Measurements from ENCODE around the gene ACTMAP.

ACTMAP gene

DNA sequence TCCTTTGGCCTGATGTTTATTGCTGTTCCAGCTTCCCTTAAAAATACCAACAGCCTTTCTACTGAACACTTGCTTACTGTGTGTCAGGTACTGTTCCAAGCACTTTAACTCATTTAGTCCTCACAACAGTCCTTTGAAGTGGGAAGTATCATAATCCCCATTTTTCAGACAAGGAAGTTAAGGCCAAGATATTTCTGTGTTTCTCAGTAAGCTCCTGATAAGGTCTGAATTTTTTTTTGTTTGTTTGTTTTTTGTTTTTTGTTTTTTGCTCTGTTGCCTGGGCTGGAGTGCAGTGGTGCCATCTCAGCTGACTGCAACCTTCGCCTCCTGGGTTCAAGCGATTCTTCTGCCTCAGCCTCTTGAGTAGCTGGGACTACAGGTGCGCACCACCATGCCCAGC is 8.2 kb upstream of the ACTMAP start:
- TF ChIP-seq, protein P1, sequence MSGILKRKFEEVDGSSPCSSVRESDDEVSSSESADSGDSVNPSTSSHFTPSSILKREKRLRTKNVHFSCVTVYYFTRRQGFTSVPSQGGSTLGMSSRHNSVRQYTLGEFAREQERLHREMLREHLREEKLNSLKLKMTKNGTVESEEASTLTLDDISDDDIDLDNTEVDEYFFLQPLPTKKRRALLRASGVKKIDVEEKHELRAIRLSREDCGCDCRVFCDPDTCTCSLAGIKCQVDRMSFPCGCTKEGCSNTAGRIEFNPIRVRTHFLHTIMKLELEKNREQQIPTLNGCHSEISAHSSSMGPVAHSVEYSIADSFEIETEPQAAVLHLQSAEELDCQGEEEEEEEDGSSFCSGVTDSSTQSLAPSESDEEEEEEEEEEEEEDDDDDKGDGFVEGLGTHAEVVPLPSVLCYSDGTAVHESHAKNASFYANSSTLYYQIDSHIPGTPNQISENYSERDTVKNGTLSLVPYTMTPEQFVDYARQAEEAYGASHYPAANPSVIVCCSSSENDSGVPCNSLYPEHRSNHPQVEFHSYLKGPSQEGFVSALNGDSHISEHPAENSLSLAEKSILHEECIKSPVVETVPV (CRISPR knock-in tag; IDR thresholded peaks at IDR 0.05): no peak
- TF ChIP-seq ZNF70 (CRISPR knock-in tag; IDR thresholded peaks at IDR 0.05): no peak
- TF ChIP-seq ESRRG (CRISPR knock-in tag; IDR thresholded peaks at IDR 0.05): no peak
- TF ChIP-seq SNAI2 (CRISPR knock-in tag; IDR thresholded peaks at IDR 0.05): no peak
- TF ChIP-seq, protein P2, sequence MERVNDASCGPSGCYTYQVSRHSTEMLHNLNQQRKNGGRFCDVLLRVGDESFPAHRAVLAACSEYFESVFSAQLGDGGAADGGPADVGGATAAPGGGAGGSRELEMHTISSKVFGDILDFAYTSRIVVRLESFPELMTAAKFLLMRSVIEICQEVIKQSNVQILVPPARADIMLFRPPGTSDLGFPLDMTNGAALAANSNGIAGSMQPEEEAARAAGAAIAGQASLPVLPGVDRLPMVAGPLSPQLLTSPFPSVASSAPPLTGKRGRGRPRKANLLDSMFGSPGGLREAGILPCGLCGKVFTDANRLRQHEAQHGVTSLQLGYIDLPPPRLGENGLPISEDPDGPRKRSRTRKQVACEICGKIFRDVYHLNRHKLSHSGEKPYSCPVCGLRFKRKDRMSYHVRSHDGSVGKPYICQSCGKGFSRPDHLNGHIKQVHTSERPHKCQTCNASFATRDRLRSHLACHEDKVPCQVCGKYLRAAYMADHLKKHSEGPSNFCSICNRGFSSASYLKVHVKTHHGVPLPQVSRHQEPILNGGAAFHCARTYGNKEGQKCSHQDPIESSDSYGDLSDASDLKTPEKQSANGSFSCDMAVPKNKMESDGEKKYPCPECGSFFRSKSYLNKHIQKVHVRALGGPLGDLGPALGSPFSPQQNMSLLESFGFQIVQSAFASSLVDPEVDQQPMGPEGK (CRISPR knock-in tag; IDR thresholded peaks at IDR 0.05; ENCODE audit: borderline replicate concordance): no peak
- TF ChIP-seq ZC3H10 (CRISPR knock-in tag; IDR thresholded peaks at IDR 0.05): no peak
- TF ChIP-seq TOX (CRISPR knock-in tag; IDR thresholded peaks at IDR 0.05; ENCODE audit: borderline replicate concordance): no peak
- TF ChIP-seq PPARA (CRISPR knock-in tag; IDR thresholded peaks at IDR 0.05; ENCODE audit: borderline replicate concordance): no peak
- TF ChIP-seq ARNTL (CRISPR knock-in tag; IDR thresholded peaks at IDR 0.05; ENCODE audit: borderline replicate concordance, low read depth): no peak
- TF ChIP-seq GLIS3 (CRISPR knock-in tag; IDR thresholded peaks at IDR 0.05): no peak
- TF ChIP-seq ZFP3 (CRISPR knock-in tag; IDR thresholded peaks at IDR 0.05): no peak
- no peak for TF ChIP-seq OSR1 (CRISPR knock-in tag; IDR thresholded peaks at IDR 0.05)
- TF ChIP-seq, protein P3, sequence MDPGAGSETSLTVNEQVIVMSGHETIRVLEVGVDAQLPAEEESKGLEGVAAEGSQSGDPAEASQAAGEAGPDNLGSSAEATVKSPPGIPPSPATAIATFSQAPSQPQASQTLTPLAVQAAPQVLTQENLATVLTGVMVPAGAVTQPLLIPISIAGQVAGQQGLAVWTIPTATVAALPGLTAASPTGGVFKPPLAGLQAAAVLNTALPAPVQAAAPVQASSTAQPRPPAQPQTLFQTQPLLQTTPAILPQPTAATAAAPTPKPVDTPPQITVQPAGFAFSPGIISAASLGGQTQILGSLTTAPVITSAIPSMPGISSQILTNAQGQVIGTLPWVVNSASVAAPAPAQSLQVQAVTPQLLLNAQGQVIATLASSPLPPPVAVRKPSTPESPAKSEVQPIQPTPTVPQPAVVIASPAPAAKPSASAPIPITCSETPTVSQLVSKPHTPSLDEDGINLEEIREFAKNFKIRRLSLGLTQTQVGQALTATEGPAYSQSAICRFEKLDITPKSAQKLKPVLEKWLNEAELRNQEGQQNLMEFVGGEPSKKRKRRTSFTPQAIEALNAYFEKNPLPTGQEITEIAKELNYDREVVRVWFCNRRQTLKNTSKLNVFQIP (CRISPR knock-in tag; IDR thresholded peaks at IDR 0.05; ENCODE audit: borderline replicate concordance, low read depth): no peak
- TF ChIP-seq, protein P4, sequence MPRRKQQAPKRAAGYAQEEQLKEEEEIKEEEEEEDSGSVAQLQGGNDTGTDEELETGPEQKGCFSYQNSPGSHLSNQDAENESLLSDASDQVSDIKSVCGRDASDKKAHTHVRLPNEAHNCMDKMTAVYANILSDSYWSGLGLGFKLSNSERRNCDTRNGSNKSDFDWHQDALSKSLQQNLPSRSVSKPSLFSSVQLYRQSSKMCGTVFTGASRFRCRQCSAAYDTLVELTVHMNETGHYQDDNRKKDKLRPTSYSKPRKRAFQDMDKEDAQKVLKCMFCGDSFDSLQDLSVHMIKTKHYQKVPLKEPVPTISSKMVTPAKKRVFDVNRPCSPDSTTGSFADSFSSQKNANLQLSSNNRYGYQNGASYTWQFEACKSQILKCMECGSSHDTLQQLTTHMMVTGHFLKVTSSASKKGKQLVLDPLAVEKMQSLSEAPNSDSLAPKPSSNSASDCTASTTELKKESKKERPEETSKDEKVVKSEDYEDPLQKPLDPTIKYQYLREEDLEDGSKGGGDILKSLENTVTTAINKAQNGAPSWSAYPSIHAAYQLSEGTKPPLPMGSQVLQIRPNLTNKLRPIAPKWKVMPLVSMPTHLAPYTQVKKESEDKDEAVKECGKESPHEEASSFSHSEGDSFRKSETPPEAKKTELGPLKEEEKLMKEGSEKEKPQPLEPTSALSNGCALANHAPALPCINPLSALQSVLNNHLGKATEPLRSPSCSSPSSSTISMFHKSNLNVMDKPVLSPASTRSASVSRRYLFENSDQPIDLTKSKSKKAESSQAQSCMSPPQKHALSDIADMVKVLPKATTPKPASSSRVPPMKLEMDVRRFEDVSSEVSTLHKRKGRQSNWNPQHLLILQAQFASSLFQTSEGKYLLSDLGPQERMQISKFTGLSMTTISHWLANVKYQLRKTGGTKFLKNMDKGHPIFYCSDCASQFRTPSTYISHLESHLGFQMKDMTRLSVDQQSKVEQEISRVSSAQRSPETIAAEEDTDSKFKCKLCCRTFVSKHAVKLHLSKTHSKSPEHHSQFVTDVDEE (CRISPR knock-in tag; IDR thresholded peaks at IDR 0.05): no peak
- no peak for TF ChIP-seq CSDC2 (CRISPR knock-in tag; IDR thresholded peaks at IDR 0.05)
- no peak for TF ChIP-seq BACH2 (CRISPR knock-in tag; IDR thresholded peaks at IDR 0.05; ENCODE audit: borderline replicate concordance)
- TF ChIP-seq ZNF565 (CRISPR knock-in tag; conservative IDR thresholded peaks at IDR 0.05; ENCODE audit: low read depth): no peak
- no peak for TF ChIP-seq RARB (CRISPR knock-in tag; IDR thresholded peaks at IDR 0.05)
- TF ChIP-seq ZNF8 (CRISPR knock-in tag; IDR thresholded peaks at IDR 0.05): no peak
- no peak for TF ChIP-seq ISL1 (CRISPR knock-in tag; IDR thresholded peaks at IDR 0.05)
- ATAC-seq: no peak

DNA sequence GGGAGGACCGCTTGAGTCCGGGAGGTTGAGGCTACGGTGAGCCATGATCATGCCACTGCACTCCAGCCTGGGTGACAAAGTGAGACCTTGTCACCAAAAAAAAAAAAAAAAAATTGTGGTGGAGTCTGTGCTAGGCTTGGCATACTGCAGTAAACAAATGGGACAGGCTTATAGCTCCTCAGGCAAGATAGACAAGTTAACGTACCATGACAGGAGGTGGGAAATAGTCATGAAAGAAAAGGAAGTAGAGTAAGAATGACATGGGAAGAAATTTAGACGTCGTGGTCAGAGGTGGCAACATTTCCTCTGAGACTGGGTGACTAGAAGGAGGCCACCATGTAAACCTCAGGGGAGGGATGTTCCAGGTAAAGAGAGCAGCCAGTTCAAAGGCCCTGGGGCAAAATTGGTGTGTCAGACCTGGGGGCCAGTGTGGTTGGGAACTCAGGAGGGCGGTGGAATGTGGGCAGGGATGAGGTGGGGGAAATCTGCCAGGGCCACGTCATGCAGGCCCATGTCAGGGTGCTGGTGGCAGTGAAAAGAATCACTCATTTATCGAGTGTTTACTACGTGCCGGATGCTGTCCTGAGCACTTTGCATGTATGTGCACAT is 6.3 kb upstream of the ACTMAP start:
- TF ChIP-seq, protein P1 (CRISPR knock-in tag; IDR thresholded peaks at IDR 0.05): no peak
- no peak for TF ChIP-seq ISL1 (CRISPR knock-in tag; IDR thresholded peaks at IDR 0.05)
- no peak for TF ChIP-seq ZC3H10 (CRISPR knock-in tag; IDR thresholded peaks at IDR 0.05)
- no peak for TF ChIP-seq GLIS3 (CRISPR knock-in tag; IDR thresholded peaks at IDR 0.05)
- TF ChIP-seq, protein P4 (CRISPR knock-in tag; IDR thresholded peaks at IDR 0.05): no peak
- TF ChIP-seq, protein P2 (CRISPR knock-in tag; IDR thresholded peaks at IDR 0.05; ENCODE audit: borderline replicate concordance): no peak
- TF ChIP-seq ARNTL (CRISPR knock-in tag; IDR thresholded peaks at IDR 0.05; ENCODE audit: borderline replicate concordance, low read depth): no peak
- no peak for TF ChIP-seq ZFP3 (CRISPR knock-in tag; IDR thresholded peaks at IDR 0.05)

More for the DNA sequence above, 6.3 kb upstream of the ACTMAP start:
- no peak for ATAC-seq

Measured in SK-N-SH treated with all-trans-retinoic acid at 6 μM for 48 hours (cell line).